ENCODE results near the gene GPR84.
A peak's percentile ranks its signal among the peaks of the same experiment; 100 is the strongest.

Gene GPR84

DNA sequence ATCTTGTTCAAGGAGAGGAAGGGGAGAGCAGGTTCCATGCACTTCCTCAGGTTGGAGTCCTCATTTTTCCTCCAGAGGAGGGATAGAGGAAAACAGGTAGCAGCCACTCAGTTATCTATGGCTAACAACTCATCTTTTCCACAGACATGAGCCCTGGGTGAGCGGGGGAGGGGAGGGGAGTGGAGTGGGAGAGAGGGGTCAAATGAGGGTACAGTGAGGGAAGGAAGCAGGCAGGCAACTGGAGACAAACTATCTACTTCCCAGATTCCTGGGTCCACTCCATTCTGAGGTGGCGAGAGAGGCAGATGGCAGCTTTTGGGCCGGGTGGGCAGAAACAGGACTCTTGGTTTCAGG is 22.8 kb upstream of the GPR84 start:
- TF ChIP-seq, protein P1, sequence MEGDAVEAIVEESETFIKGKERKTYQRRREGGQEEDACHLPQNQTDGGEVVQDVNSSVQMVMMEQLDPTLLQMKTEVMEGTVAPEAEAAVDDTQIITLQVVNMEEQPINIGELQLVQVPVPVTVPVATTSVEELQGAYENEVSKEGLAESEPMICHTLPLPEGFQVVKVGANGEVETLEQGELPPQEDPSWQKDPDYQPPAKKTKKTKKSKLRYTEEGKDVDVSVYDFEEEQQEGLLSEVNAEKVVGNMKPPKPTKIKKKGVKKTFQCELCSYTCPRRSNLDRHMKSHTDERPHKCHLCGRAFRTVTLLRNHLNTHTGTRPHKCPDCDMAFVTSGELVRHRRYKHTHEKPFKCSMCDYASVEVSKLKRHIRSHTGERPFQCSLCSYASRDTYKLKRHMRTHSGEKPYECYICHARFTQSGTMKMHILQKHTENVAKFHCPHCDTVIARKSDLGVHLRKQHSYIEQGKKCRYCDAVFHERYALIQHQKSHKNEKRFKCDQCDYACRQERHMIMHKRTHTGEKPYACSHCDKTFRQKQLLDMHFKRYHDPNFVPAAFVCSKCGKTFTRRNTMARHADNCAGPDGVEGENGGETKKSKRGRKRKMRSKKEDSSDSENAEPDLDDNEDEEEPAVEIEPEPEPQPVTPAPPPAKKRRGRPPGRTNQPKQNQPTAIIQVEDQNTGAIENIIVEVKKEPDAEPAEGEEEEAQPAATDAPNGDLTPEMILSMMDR (IDR thresholded peaks at IDR 0.05; ENCODE audit: control insufficient read depth, insufficient read depth, low read depth, low read length, missing control alignments): no peak
- no peak overlapping the region for H3K4me3 ChIP-seq (ENCODE audit: control insufficient read depth, low read depth, low read length)
- DNase-seq (ENCODE audit: low read depth): no peak

DNA sequence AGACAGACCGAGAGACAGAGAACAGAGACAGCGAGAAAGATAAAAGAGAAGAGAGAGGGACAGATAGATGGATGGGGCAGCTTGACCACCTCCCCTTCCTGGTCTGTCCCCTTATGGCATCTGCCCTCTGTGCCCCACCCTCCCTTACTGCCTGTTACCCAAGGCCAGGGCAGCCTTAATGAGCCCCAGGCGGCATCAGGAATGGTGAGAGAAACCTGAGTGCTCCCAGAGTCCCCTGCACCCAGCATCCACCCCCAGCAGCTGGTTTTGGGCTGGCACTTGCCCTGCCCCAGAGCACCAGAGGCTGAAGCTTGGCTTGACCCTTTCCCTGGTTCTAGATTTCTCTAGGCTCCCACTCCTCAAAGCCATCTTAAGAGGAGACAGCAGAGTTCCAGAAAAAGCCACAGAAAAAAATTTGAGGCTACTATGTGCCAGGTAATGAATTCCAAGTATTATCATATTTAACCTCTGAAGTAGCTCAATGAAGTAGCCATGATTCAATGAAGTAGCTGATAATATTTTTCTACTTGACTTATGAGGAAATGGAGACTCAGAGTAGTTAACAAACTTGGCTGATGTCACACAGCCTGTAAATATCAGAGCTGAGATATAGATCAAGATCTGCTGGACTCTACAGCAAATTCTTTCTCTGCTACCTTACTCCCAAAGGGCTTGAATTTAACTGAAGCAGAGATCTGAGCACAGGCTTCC is 22.3 kb upstream of the GPR84 start:
- TF ChIP-seq, protein P1 (IDR thresholded peaks at IDR 0.05; ENCODE audit: control insufficient read depth, insufficient read depth, low read depth, low read length, missing control alignments): no peak
- no peak overlapping the region for H3K4me3 ChIP-seq (ENCODE audit: control insufficient read depth, low read depth, low read length)
- no peak for DNase-seq (ENCODE audit: low read depth)

DNA sequence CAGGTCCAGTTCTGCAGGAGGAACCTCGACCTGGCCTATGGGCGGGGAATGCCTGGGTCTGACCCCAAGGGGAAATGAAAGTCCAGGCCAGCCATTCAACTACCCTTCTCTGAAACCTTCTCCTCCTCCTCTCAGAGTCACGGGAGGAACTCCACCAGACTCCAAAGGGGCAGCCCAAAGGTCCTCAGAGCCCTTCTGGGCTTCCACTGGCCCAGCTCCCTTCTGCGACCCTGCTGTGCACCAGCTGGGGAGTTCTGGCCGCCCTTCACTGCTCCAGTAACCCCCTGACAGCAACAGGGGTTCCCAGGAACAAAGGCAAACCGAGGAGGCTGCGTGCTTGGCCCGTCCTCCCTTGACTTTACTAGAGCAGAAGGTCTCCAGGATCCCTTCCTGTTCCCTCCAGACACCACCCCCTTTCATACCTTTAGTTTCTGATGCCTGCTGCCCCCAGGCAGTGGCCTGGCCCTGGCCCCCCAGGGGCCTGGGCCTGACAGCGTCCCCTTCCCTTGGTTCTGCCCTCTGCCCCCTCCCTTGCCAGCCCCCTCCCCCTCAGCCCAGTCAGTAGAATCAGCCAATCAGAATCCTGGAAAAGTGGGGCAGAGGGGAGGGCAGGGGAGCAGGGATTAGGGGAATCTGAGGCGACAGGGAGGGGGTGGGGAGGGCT is 21.1 kb upstream of the GPR84 start:
- H3K4me3 ChIP-seq (ENCODE audit: control insufficient read depth, low read depth, low read length): no peak overlapping the region
- TF ChIP-seq, protein P1 (IDR thresholded peaks at IDR 0.05; ENCODE audit: control insufficient read depth, insufficient read depth, low read depth, low read length, missing control alignments): no peak
- DNase-seq (ENCODE audit: low read depth): no peak

DNA sequence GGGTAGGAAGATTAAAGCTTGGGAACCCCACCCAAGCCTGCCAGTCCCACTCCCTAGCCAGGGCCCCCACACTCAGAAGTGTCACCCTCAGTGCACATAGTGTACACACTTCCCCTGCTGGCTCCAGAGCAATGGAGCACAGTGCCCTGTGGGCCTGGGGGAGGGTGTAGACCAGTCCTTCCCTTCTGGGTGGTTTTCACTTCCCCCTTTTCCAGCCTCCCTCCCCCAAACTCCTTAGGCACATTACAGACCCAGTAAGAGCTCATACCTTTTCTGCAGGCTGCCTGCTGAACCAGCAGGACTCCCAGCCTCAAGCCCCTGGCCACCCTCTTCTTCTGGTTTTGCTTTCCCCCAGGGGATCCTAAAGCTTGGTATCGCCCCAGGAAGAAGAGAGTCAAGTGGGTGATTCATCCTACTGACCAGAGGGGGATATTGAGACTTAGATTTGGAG is 20.3 kb upstream of the GPR84 start, which contains the start of gene ZNF385A:
TSS of gene ZNF385A (minus strand) at position 143 of the 451 bp plus-strand sequence. CDS start 219 bp downstream, outside the sequence.
- TF ChIP-seq, protein P1 (IDR thresholded peaks at IDR 0.05; ENCODE audit: control insufficient read depth, insufficient read depth, low read depth, low read length, missing control alignments): no peak

DNA sequence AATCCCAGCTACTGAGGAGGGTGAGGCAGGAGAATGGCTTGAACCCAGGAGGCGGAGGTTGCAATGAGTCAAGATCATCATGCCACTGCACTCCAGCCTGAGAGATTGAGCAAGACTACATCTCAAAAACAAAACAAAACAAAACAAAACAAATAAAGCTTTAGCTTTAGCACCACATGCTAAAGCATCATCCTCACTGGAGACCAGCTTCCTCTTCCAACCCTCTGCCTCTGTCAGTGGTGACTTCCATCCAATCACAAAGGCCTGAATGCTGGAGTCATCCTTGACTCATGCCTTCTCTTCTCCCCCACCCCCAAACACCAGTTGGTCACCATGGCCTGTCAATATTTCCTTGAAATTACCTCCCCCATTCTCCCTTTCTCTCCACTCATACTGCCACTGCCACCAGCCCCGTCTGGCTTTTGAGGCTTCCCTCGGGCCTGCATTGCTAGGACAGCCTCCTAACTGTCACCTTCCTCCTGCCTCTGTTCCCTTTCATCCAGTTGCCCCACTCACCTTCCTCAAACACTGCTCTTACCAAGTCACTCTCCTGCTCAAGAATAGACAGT is 18.8 kb upstream of the GPR84 start:
- TF ChIP-seq, protein P1 (IDR thresholded peaks at IDR 0.05; ENCODE audit: control insufficient read depth, insufficient read depth, low read depth, low read length, missing control alignments): no peak
- DNase-seq (ENCODE audit: low read depth): peak; percentile 74
- H3K4me3 ChIP-seq (ENCODE audit: control insufficient read depth, low read depth, low read length): no peak overlapping the region

More for the DNA sequence above, 20.3 kb upstream of the GPR84 start, which contains the start of gene ZNF385A:
- no peak within 1 kb of the TSS for H3K4me3 ChIP-seq (ENCODE audit: control insufficient read depth, low read depth, low read length)
- DNase-seq (ENCODE audit: low read depth): no peak

DNA sequence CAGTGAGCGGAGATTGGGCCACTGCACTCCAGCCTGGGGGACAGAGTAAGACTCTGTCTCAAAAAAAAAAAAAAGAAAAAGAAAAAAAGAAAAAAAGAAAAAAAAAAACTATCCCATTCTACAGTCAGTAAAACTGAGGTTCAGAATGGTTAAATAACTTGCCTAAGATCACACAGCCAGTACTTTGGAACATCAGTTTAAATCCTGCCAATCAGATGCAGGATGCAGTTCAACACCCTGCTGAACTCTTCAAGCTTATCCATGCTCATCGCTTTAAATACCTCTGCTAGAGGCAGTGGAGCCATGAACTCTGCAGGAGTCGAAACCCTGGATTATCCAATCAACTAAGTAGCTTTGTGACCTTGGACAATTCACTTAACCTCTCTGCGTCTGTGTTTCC is 16.9 kb upstream of the GPR84 start:
- TF ChIP-seq, protein P1 (IDR thresholded peaks at IDR 0.05; ENCODE audit: control insufficient read depth, insufficient read depth, low read depth, low read length, missing control alignments): no peak
- no peak for DNase-seq (ENCODE audit: low read depth)
- no peak overlapping the region for H3K4me3 ChIP-seq (ENCODE audit: control insufficient read depth, low read depth, low read length)
